ENCODE results near the gene XPR1. TPM values are rescaled to one million over a fixed set of nuclear protein-coding genes. Genes with fewer than 3 reads are reported as not detected.

The XPR1 gene
- total and polyA plus RNA-seq, 3 donors from 2014 or later: 34.8 to 76.2 (median 71.8) TPM

GRCh38 chr1:180652792-180653191 lies 21.0 kb downstream of the XPR1 start:
- H3K4me1 ChIP-seq: no peaks in the 10 kb centered on the region
- no peak overlapping the region for H3K27ac ChIP-seq
- 96 to 97% methylated on average over 2 of the region's 2 CpGs for WGBS, 2 donors
- no peak overlapping the region for H3K4me3 ChIP-seq
- no peaks in the 10 kb centered on the region for H3K36me3 ChIP-seq (ENCODE audit: low read depth, missing control alignments)
- intact Hi-C loops (cut with DNase I; ENCODE audit: low total_unique reads): no loop called here
- TF ChIP-seq CTCF (IDR thresholded peaks at IDR 0.05) (no peak), POLR2A (IDR thresholded peaks at IDR 0.05) (no peak)
- DNase-seq: no peak
- H3K27me3 ChIP-seq: no peaks in the 10 kb centered on the region
- H3K9me3 ChIP-seq: no peaks in the 10 kb centered on the region

GRCh38 chr1:180662709-180663108 lies 30.9 kb downstream of the XPR1 start:
- TF ChIP-seq CTCF (IDR thresholded peaks at IDR 0.05) (no peak), POLR2A (IDR thresholded peaks at IDR 0.05) (no peak)
- no peak overlapping the region for H3K4me3 ChIP-seq
- H3K27ac ChIP-seq: no peak overlapping the region
- DNase-seq: no peak
- H3K27me3 ChIP-seq: no peaks in the 10 kb centered on the region
- intact Hi-C loops (cut with DNase I; ENCODE audit: low total_unique reads): no loop called here
- H3K36me3 ChIP-seq (ENCODE audit: low read depth, missing control alignments): no peaks in the 10 kb centered on the region
- H3K9me3 ChIP-seq: no peaks in the 10 kb centered on the region
- H3K4me1 ChIP-seq: no peaks in the 10 kb centered on the region

GRCh38 chr1:180670681-180671080 lies 38.9 kb downstream of the XPR1 start:
- WGBS, 2 donors: 90 to 96% methylated on average over 1 of the region's 1 CpG
- H3K27ac ChIP-seq: no peak overlapping the region
- H3K4me3 ChIP-seq: no peak overlapping the region
- DNase-seq: no peak
- H3K4me1 ChIP-seq: no peaks in the 10 kb centered on the region
- TF ChIP-seq POLR2A (IDR thresholded peaks at IDR 0.05) (no peak), CTCF (IDR thresholded peaks at IDR 0.05) (no peak)
- no peaks in the 10 kb centered on the region for H3K9me3 ChIP-seq
- intact Hi-C loops (cut with DNase I; ENCODE audit: low total_unique reads): no loop called here
- no peaks in the 10 kb centered on the region for H3K27me3 ChIP-seq
- H3K36me3 ChIP-seq (ENCODE audit: low read depth, missing control alignments): no peaks in the 10 kb centered on the region

GRCh38 chr1:180672105-180672504 lies 40.3 kb downstream of the XPR1 start:
- H3K9me3 ChIP-seq: no peaks in the 10 kb centered on the region
- H3K27ac ChIP-seq: no peak overlapping the region
- TF ChIP-seq POLR2A (IDR thresholded peaks at IDR 0.05) (no peak), CTCF (IDR thresholded peaks at IDR 0.05) (no peak)
- no peaks in the 10 kb centered on the region for H3K4me1 ChIP-seq
- H3K36me3 ChIP-seq (ENCODE audit: low read depth, missing control alignments): no peaks in the 10 kb centered on the region
- no peak for DNase-seq
- H3K4me3 ChIP-seq: no peak overlapping the region
- intact Hi-C loops (cut with DNase I; ENCODE audit: low total_unique reads): no loop called here
- no peaks in the 10 kb centered on the region for H3K27me3 ChIP-seq

- Histone ChIP-seq H3K27ac (no peak overlapping the region), H3K4me3 (no peak overlapping the region)
- intact Hi-C loops (cut with DNase I; ENCODE audit: low total_unique reads): no loop called here
Measured at GRCh38 chr1:180672505-180672904, 40.7 kb downstream of the XPR1 start.

More at GRCh38 chr1:180672505-180672904, 40.7 kb downstream of the XPR1 start:
- Histone ChIP-seq H3K9me3 (no peaks in the 10 kb centered on the region), H3K36me3 (ENCODE audit: low read depth, missing control alignments) (no peaks in the 10 kb centered on the region), H3K27me3 (no peaks in the 10 kb centered on the region), H3K4me1 (no peaks in the 10 kb centered on the region)
- no peak for DNase-seq
- TF ChIP-seq CTCF (IDR thresholded peaks at IDR 0.05) (no peak), POLR2A (IDR thresholded peaks at IDR 0.05) (no peak)
